Muscle layer of duodenum (tissue), 2 donors: ENCODE data around the gene DENND1B.
A peak's percentile ranks its signal among the peaks of the same experiment; 100 is the strongest.

Source experiments
- H3K27ac ChIP-seq: one replicate; pipeline ENCODE4 v1.7.0; 2013; ENCODE audit warnings: mild to moderate bottlenecking, low read length
- H3K27me3 ChIP-seq: one replicate; pipeline ENCODE4 v1.7.0; 2013; ENCODE audit warnings: low read depth, mild to moderate bottlenecking, control low read depth, low read length
- H3K36me3 ChIP-seq, 2 donors: one replicate each; pipeline ENCODE4 v1.7.0; 2013; ENCODE audit warnings: low read length in 2 of 2, control low read depth in 1 of 2, mild to moderate bottlenecking in 1 of 2; ENCODE audit not compliant: insufficient read depth in 2 of 2, control insufficient read depth in 1 of 2
- H3K4me1 ChIP-seq, 2 donors: one replicate each; pipeline ENCODE4 v1.7.0; 2013; ENCODE audit warnings: low read length in 2 of 2, mild to moderate bottlenecking in 2 of 2, control low read depth in 1 of 2, moderate library complexity in 1 of 2; ENCODE audit not compliant: insufficient read depth in 2 of 2, control insufficient read depth in 1 of 2
- H3K4me3 ChIP-seq, 2 donors: one replicate each; pipeline ENCODE4 v1.7.0; 2013; ENCODE audit warnings: low read length in 2 of 2, low read depth in 1 of 2, mild to moderate bottlenecking in 1 of 2
- H3K9me3 ChIP-seq, 2 donors: one replicate each; pipeline ENCODE4 v1.7.0; 2013; ENCODE audit warnings: low read length in 2 of 2, control low read depth in 1 of 2, mild to moderate bottlenecking in 1 of 2; ENCODE audit not compliant: control insufficient read depth in 1 of 2
- donor health status: healthy.

The DENND1B gene

DNA sequence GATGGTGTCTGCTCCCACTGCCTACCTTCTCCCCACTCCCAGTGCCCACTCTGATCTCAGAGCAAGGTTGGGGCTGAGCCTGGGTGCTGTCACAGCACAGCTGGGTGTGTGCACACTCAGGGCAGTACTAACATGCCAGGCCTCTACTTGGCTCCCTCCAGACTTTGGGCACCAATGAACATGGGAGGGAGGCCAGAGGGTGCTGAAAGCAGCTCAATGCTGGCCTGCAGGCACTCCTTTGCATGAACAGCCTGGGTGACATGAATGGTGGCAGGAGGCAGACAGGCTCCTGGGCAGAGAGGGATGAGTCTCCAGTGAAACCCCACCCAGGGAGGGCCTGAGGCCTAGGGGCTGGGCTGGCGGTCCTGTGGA lies 25.8 kb upstream of the DENND1B start:
- H3K36me3 ChIP-seq = no peaks in the 10 kb centered on the region
- no peak overlapping the region for H3K27ac ChIP-seq
- no peak overlapping the region for H3K4me3 ChIP-seq
- H3K27me3 ChIP-seq = no peaks in the 10 kb centered on the region
- peaks cover 0 to 35% of the 10 kb centered on the region in 2 donors for H3K9me3 ChIP-seq
- H3K4me1 ChIP-seq = no peaks in the 10 kb centered on the region

DNA sequence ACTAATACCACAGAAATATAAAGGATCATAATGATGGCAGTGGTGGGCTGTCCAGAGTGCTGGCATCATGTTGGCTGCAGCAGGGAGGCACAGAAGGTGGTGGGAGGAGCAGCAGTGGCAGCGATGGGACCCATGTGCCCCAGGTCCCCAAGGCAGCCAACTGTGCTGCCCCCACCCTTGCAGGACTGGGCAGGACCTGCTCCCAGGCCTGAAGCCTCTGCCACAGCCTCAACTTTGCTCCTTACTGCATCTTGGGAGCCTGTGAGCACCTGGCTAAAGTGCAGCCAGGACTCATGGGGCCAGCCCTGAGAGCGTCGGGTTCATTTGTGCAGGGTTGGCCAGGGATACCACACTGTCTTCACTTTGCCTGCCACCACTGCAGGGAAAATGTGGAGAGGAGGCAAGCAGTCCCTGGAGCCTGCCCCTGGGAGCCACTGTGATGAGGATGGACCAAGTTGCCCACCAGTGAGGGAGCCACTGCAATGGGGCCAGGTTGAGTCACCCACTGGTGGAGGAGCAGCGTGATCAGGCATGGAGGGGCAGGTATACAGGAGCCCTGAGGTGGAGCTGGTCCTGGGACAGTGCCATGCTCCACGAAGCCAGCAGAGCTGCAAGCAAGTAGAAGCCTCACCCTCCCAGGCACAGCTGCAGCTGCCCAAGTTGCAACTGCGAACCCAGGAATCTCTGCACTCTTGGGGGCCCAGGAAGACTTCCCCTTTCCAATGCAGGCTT lies 25.3 kb upstream of the DENND1B start:
- Histone ChIP-seq H3K4me3 (no peak overlapping the region), H3K9me3 (peaks cover 0 to 35% of the 10 kb centered on the region in 2 donors), H3K4me1 (no peaks in the 10 kb centered on the region), H3K27ac (no peak overlapping the region), H3K27me3 (no peaks in the 10 kb centered on the region), H3K36me3 (no peaks in the 10 kb centered on the region)

DNA sequence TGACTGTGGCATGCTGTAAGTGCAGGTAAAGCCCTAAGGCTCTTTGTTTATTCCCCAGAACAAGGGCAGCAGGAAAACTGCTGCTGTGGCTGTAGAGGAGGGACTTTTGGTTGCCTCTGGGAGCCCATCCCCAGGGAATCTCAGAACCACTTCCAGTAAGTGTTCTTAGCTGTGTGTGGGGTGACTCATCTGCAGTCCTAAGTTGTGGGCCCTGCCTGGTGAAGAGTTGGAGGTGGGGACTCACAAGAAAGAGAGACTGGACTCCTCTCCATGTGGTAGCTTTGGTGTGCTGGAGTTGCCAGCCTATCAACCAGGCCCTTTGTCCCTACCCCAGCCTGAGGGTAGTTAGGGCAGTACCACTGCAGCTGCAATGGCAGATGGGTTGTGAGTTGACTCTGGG lies 24.0 kb upstream of the DENND1B start:
- no peaks in the 10 kb centered on the region for H3K36me3 ChIP-seq
- no peaks in the 10 kb centered on the region for H3K27me3 ChIP-seq
- H3K9me3 ChIP-seq = peaks cover 0 to 35% of the 10 kb centered on the region in 2 donors
- no peaks in the 10 kb centered on the region for H3K4me1 ChIP-seq
- no peak overlapping the region for H3K4me3 ChIP-seq
- H3K27ac ChIP-seq = no peak overlapping the region

DNA sequence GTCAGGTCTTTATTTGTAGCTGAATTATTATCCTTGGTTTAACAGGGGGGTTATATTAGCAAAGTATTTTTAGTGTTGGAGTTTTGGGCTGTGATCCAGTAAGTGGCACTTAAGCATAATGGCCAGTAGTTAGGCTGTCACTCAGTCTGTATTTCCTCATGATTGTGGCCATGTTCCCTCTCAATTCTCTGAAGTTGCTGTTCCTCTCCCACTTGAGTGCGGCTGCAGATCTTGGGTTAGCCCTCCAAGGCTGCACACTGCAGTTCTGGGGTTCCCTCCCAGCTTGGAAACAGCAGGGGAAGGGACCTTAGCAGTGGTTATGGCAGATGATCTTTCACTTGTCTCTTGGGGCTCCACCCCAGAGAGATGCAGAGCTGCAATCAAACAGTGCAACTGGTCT lies 23.2 kb upstream of the DENND1B start:
- peaks cover 0 to 35% of the 10 kb centered on the region in 2 donors for H3K9me3 ChIP-seq
- no peaks in the 10 kb centered on the region for H3K36me3 ChIP-seq
- H3K4me3 ChIP-seq = no peak overlapping the region
- no peaks in the 10 kb centered on the region for H3K4me1 ChIP-seq
- no peak overlapping the region for H3K27ac ChIP-seq
- H3K27me3 ChIP-seq = no peaks in the 10 kb centered on the region

DNA sequence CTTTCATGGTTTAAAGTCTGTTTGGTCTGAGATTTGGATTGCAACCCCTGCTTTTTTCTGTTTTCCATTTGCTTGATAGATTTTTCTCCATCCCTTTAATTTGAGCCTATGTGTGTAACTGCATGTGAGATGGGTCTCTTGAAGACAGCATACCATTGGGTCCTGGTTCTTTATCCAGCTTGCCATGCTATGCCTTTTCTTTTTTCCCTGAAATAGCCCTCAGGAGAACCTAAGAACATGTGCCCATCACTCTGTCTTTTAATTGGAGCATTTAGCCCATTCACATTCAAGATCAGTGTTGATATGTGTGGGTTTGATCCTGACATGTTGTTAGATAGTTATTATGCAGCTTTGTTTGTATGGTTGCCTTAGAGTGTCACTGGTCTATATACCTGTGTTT lies 21.7 kb upstream of the DENND1B start:
- H3K27ac ChIP-seq = no peak overlapping the region
- H3K4me1 ChIP-seq = no peaks in the 10 kb centered on the region
- H3K36me3 ChIP-seq = no peaks in the 10 kb centered on the region
- H3K9me3 ChIP-seq = peaks cover 0 to 35% of the 10 kb centered on the region in 2 donors
- H3K27me3 ChIP-seq = no peaks in the 10 kb centered on the region
- no peak overlapping the region for H3K4me3 ChIP-seq

DNA sequence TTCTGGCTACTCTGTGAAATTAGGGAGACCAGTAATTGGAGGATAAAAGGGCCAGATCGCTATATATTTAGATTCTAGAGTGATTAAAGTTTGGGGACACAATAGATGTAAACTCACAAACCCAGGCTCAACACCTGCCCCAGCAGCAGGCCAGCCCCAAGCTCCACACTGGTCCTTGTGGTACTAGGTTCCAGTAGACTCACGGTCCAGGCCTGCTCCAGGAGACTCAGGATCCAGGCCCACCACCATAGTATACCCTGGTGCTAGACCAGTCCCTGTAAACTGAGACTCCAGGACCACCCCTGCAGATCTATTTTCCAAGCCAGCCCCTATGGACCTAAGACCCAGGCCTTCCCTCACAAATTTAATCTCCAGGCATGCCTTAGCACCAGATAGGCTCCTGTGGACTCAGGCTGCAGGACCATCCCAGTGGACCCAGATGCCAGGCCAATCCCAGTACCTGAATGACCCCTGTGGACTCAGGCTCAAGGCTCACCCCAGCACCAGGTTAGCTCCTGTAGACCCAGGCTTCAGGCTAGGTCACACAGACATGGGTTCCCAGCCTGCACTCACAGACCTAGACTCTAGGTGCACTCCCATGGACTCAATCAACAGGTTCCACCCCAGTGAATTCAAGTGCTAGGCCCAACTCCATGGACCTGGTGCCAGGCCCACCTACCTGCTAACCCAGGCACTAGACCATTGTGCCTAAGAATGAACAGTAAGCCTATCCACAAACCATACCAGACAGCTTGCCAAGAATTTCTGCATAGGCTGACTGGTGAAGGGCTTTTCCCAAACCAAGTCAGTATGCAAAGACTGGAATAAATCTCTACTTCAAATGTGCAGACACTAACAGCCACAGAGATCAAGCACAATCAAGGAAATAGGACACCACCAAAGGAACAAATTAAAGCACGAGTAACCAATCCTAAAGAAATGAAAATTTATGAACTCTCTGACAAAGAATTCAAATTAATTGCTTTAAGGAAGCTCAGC lies 13.8 kb upstream of the DENND1B start:
- H3K9me3 ChIP-seq = no peaks in the 10 kb centered on the region
- no peaks in the 10 kb centered on the region for H3K36me3 ChIP-seq
- H3K4me1 ChIP-seq = no peaks in the 10 kb centered on the region
- no peaks in the 10 kb centered on the region for H3K27me3 ChIP-seq
- no peak overlapping the region for H3K4me3 ChIP-seq
- H3K27ac ChIP-seq = no peak overlapping the region

DNA sequence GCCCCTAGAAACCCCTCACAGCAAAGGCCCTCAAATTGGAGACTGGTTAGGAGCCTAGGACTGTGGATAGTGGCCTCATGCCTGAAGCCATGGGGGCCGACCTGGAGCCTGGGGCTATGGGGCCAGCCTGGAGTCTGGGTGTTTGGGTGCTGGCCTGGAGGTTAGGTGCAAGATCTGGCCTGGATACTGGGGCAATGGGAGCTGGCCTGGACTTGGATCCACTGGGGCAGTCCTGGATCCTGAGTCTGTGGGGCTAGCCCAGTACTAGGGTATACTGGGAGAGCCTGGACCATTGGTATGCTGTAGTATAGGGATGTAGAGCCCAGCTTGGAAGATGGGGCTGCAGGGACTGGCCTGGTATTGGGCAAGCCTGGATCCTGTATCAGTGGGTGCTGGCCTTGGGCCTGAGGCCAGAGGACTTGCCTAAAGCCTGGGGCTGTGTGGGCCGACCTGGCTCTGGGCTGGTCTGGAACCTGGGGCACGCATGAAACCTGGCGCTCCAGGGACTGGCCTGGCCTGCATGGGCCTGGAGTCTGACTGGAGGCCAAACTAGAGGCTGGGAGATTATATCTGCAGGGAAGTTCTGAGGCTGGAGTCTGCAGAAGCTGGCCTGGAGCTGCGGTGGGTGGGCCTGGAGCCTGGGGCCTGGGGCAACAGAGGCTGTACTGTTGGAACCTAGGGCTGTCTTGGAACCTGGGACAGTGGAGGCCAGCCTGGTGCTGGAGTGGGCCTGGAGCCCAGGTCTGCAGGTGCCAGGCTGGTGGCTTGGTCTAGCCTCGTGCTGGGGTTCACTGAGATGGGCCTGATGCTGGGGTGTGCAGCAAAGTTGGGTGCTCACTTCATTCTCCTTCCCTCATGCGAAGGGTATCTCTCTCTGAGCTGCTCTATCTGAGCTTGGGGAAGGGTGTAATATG lies 12.6 kb upstream of the DENND1B start:
- H3K36me3 ChIP-seq = no peaks in the 10 kb centered on the region
- no peaks in the 10 kb centered on the region for H3K4me1 ChIP-seq
- no peaks in the 10 kb centered on the region for H3K9me3 ChIP-seq
- H3K4me3 ChIP-seq = no peak overlapping the region
- H3K27ac ChIP-seq = no peak overlapping the region
- H3K27me3 ChIP-seq = no peaks in the 10 kb centered on the region

DNA sequence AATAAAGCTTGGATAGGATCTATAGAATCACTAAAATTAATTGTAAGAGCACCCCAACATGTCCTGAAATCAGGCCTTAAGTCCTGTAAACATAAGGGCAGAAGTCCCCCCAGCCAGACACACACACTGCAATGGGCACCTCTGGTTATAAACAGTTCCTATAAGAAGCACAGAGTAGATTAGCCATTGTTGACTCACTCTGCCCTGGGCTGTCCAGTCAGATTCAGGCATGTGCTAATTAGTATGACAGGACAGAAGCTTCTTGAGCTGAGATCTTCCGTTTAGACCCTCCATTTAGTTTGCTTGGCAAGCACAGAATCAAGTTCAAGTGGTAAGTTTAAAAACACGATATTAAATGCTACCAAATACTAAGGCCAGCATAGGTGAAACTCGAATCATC lies 11.8 kb upstream of the DENND1B start:
- Histone ChIP-seq H3K36me3 (no peaks in the 10 kb centered on the region), H3K27ac (no peak overlapping the region), H3K27me3 (no peaks in the 10 kb centered on the region), H3K4me1 (no peaks in the 10 kb centered on the region), H3K4me3 (no peak overlapping the region), H3K9me3 (no peaks in the 10 kb centered on the region)

DNA sequence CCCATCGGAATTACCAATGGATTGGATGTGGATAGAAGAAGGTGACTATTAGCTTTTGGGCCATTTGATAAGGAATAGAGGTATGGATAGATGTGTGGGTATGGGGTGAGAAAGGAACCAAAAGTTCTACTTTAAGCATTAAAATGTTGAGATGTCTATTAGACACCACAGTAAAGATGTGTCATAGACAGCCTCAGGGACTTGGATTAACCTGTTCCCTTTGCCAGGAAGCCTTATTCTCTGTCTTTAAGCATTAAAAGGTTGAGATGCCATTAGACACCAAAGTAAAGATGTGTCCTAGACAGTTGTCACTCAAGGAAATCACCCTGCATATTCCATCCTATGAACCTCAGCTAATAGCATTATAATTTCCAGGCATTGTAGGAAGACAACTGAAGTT lies 11.0 kb upstream of the DENND1B start:
- no peak overlapping the region for H3K4me3 ChIP-seq
- no peak overlapping the region for H3K27ac ChIP-seq
- H3K4me1 ChIP-seq = no peaks in the 10 kb centered on the region
- no peaks in the 10 kb centered on the region for H3K9me3 ChIP-seq
- H3K27me3 ChIP-seq = no peaks in the 10 kb centered on the region
- H3K36me3 ChIP-seq = no peaks in the 10 kb centered on the region

DNA sequence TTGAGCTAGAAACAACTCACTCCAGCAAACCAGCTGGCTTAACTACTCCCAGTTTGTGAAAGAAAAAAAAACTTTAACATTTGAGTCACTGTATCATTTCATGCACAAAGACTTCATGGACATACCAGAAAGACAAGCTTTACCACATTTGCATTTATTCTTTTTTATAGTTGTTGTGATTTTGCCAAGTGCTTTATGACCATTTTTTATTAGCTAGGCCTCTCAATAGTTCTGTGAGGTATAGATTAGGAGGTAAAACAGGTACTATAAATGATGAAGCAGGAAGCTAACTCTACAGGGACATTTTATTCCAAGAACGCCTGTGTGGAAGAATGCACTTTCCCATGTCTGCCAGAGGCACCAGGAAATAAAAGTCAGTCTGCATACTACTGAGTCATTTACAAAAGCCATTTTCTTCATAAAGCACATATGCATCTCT lies 8.2 kb upstream of the DENND1B start:
- H3K9me3 ChIP-seq = no peaks in the 10 kb centered on the region
- no peaks in the 10 kb centered on the region for H3K27me3 ChIP-seq
- peak overlapping the region; percentile 47 for H3K27ac ChIP-seq
- no peaks in the 10 kb centered on the region for H3K4me1 ChIP-seq
- no peaks in the 10 kb centered on the region for H3K36me3 ChIP-seq
- H3K4me3 ChIP-seq = no peak overlapping the region
